Lower lobe of right lung (tissue), 2 donors: ENCODE results near the gene MRTFA. TPM values are rescaled to one million over a fixed set of nuclear protein-coding genes. Genes with fewer than 3 reads are reported as not detected.

Source experiments
- ATAC-seq, 2 donors: fragments of 200-7000 bp; cut with Tn5 transposase; one replicate each; pipeline ENCODE4 v1.9.1; 2020 to 2022; ENCODE audit warnings: mild to moderate bottlenecking in 2 of 2, moderate library complexity in 2 of 2
- DNase-seq: peaks from one replicate; pipeline ENCODE4 v3.0.0-alpha.2; 2020
- H3K27ac ChIP-seq: fragments of 200-600 bp; one replicate; pipeline ENCODE4 v1.8.0; 2022
- H3K27me3 ChIP-seq: fragments of 200-600 bp; one replicate; pipeline ENCODE4 v1.8.0; 2022; ENCODE audit warnings: low read depth
- H3K36me3 ChIP-seq: fragments of 200-600 bp; one replicate; pipeline ENCODE4 v1.8.0; 2022; ENCODE audit warnings: mild to moderate bottlenecking
- H3K4me1 ChIP-seq: fragments of 200-600 bp; one replicate; pipeline ENCODE4 v1.8.0; 2022
- H3K4me3 ChIP-seq: fragments of 200-600 bp; one replicate; pipeline ENCODE4 v1.8.0; 2022; ENCODE audit warnings: mild to moderate bottlenecking
- H3K9me3 ChIP-seq: fragments of 200-600 bp; one replicate; pipeline ENCODE4 v1.8.0; 2022
- CTCF ChIP-seq: fragments of 200-600 bp; IDR thresholded peaks from one replicate; pipeline ENCODE4 v1.8.0; 2022; ENCODE audit warnings: antibody characterized with exemption, mild to moderate bottlenecking
- intact Hi-C: fragments of 100-400 bp; cut with DNase I; formaldehyde crosslinking; loops from one replicate; pipeline ENCODE4 v1.11.0; 2022
- total RNA-seq: library from RNA; stranded (reverse); fragmentation: NEBNext Ultra II Directional; extraction: Animal tissue kit (Norgen Biotek cat#: 25700); gene quantifications from one replicate; pipeline ENCODE4 v1.2.1, GENCODE V29; 2021
- donor health status: DM: no; HTN: yes; CAD: no; lungs with severe emphysema.

Gene MRTFA
- total RNA-seq, 1 donor from 2014 or later = 54.2 TPM

GRCh38 chr22:40571887-40572286 lies 64.6 kb downstream of the MRTFA start:
- intact Hi-C loops = no loop called here
- no peak overlapping the region for H3K4me3 ChIP-seq
- no peak for ATAC-seq
- DNase-seq = no peak
- TF ChIP-seq CTCF = no peak
- H3K4me1 ChIP-seq = peaks cover 2% of the 10 kb centered on the region
- H3K9me3 ChIP-seq = no peaks in the 10 kb centered on the region
- H3K27ac ChIP-seq = no peak overlapping the region
- no peaks in the 10 kb centered on the region for H3K36me3 ChIP-seq
- H3K27me3 ChIP-seq = no peaks in the 10 kb centered on the region

- no peaks in the 10 kb centered on the region for H3K9me3 ChIP-seq
- no peaks in the 10 kb centered on the region for H3K36me3 ChIP-seq
- H3K27me3 ChIP-seq = no peaks in the 10 kb centered on the region
- DNase-seq = no peak
- no peaks in the 10 kb centered on the region for H3K4me1 ChIP-seq
- no peak overlapping the region for H3K27ac ChIP-seq
- H3K4me3 ChIP-seq = no peak overlapping the region
- no peak for TF ChIP-seq CTCF
- no peak for ATAC-seq
- intact Hi-C loops = no loop called here
These were observed 68.7 kb downstream of the MRTFA start for GRCh38 chr22:40567626-40568328.

GRCh38 chr22:40567106-40567505 lies 69.4 kb downstream of the MRTFA start:
- no peaks in the 10 kb centered on the region for H3K36me3 ChIP-seq
- H3K27ac ChIP-seq = no peak overlapping the region
- no peaks in the 10 kb centered on the region for H3K9me3 ChIP-seq
- no peak overlapping the region for H3K4me3 ChIP-seq
- ATAC-seq (peak in 1 of 2 donors; percentile 32), DNase-seq (no peak)
- no peaks in the 10 kb centered on the region for H3K27me3 ChIP-seq
- intact Hi-C loops = no loop called here
- H3K4me1 ChIP-seq = no peaks in the 10 kb centered on the region
- TF ChIP-seq CTCF = no peak

GRCh38 chr22:40560994-40561515 lies 75.5 kb downstream of the MRTFA start:
- ATAC-seq (no peak), DNase-seq (no peak)
- TF ChIP-seq CTCF = no peak
- Histone ChIP-seq H3K27ac (no peak overlapping the region), H3K27me3 (no peaks in the 10 kb centered on the region), H3K4me1 (no peaks in the 10 kb centered on the region), H3K4me3 (no peak overlapping the region), H3K9me3 (no peaks in the 10 kb centered on the region), H3K36me3 (no peaks in the 10 kb centered on the region)
- intact Hi-C loops = no loop called here

- Histone ChIP-seq H3K36me3 (no peaks in the 10 kb centered on the region), H3K9me3 (no peaks in the 10 kb centered on the region), H3K4me1 (no peaks in the 10 kb centered on the region), H3K27ac (no peak overlapping the region), H3K4me3 (no peak overlapping the region), H3K27me3 (no peaks in the 10 kb centered on the region)
- TF ChIP-seq CTCF = no peak
- DNase-seq = no peak
- intact Hi-C loops = no loop called here
- ATAC-seq = no peak
These were observed 76.0 kb downstream of the MRTFA start for GRCh38 chr22:40560551-40560950.
